ENCODE data around the gene PTGIS. TPM values are rescaled to one million over a fixed set of nuclear protein-coding genes. Genes with fewer than 3 reads are reported as not detected.
"Not testable (repeated sequence)": the region's sequence is repeated elsewhere in the genome, so short reads cannot be mapped to it uniquely, and the experiment has no call there.

Gene PTGIS
- polyA plus RNA-seq, 4 donors: 28.1 to 35.5 (median 35.2) TPM

- DNase-seq (ENCODE audit: low read depth in 4 of 4, low spot score in 3 of 4): no peak
Measured at GRCh38 chr20:49581482-49581881, 13.5 kb upstream of the PTGIS start.

DNA sequence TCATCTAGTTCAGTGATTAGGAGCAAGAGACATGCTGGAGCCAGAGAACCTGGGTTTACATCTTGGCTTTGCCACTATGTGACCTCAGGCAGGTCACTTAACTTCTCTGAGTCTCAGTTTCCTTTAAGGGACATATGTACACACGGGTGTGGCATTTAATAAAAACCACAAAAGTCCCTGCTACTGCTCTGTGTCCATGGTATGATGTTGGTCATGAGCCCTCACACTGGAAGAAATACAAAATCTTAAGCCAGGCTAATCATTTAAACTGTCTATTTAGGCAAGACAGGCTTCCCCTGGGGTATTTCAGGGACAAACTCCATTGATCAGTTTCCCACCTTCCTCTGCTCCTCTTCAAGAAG is 12.9 kb upstream of the PTGIS start:
- no peak for DNase-seq (ENCODE audit: low read depth in 4 of 4, low spot score in 3 of 4)

DNA sequence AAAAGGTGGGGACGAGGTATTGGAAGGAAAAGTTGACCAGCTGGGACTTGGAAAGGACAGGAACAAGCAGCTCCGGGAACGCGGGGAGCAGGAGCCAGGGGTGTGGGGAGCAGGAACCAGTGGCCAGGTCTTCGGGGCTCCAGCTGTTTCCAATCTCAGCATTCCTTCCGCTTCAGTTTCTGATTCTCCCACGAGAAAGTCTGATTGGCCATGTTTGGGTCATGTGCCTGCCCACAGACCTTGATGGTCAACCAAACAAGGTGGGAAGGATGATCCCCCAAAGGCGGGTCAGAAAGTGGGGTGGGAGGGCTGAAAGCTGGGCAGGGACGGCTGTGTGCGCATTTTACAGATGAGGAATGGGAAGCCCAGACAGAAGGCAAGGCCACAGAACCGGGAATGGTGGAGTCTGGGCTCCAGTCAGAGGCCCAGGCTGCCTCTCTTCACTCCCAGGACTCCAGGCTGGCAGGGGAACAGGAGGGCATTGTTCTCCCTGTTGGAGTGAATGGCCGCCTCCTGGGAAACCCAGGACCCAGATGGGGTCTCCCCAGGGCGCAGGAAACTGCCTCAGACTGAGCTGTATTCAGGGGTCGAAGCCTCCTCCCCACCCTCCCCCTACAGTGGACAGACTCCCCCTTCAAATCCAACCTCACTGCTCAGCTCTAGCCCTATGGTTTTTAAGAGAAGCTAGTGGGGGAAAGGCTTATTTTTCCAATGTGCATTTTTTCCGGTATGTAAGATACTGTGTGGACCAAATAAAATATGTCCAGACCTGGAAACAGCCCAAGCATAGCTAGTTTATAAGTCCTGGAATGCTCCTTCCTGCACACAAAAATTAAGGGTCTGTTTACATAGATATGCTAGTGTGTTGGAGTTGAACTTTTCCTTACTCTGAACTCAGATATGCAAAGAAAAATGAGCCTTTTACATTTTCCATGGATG is 12.2 kb upstream of the PTGIS start:
- DNase-seq (ENCODE audit: low read depth in 4 of 4, low spot score in 3 of 4): peak in 1 of 4 donors; percentile 70

DNA sequence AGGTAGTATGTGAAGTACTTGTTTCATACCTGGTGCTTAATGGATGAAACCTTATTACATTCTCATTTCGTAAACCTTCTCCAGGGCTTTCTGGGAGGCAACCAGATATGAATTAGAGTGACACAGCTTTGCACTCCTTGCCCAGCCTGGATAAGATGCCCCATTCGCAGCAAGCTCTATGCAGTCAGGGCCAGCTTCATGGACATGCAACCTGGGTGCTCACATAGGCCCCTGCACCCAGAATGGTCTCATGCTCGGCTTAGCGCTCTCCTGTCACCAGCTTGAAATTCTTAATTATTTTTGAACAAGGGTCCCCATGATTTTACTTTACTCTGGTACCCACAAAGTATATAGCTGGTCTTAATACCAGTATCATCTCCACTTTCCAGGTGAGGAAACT is 11.3 kb upstream of the PTGIS start:
- no peak for DNase-seq (ENCODE audit: low read depth in 4 of 4, low spot score in 3 of 4)

DNA sequence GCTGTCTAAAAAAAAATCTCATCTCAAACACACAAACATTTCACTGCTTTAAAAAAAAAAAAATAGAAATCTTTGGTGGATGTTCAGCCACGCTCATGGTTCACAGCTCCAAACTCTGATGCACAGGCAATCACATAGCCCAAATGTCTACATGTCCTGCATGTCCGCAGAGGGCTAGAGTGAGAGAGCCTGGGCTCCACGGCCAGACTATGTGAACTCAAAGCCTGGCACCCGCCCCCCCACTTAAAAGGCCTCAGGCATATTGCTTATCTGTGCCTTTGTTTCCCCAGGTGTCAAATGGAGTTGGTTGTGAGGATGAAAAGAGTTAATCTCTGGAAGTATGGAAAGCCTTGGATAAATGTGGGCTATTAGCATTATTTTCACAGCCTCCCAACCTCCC is 10.5 kb upstream of the PTGIS start:
- no peak for DNase-seq (ENCODE audit: low read depth in 4 of 4, low spot score in 3 of 4)

DNA sequence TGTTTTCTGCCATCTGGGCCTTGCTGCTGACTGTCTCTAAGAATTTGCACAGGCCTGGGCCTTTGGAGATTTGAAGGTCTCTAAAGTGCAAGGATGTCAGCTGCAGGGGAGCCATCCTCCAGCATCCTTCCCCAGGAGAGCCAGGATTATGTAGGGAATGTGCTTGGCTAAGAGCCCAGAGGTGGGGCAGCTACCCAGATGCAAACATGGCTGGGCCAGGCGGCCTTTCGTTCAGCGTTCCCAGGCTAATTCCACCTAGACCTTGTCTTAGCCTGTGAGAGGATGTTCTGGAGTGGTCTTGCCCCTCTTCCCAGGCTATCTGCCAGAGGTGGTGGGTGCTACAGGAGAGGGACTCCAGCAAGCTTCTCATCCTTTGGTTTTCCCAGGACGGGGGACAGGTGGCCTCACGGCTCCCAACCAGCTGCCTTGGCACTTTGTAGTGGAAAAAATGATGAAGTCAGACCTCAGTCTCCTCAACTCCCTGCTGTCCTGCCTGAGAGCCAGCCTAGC is 7.7 kb upstream of the PTGIS start:
- DNase-seq (ENCODE audit: low read depth in 4 of 4, low spot score in 3 of 4): no peak

DNA sequence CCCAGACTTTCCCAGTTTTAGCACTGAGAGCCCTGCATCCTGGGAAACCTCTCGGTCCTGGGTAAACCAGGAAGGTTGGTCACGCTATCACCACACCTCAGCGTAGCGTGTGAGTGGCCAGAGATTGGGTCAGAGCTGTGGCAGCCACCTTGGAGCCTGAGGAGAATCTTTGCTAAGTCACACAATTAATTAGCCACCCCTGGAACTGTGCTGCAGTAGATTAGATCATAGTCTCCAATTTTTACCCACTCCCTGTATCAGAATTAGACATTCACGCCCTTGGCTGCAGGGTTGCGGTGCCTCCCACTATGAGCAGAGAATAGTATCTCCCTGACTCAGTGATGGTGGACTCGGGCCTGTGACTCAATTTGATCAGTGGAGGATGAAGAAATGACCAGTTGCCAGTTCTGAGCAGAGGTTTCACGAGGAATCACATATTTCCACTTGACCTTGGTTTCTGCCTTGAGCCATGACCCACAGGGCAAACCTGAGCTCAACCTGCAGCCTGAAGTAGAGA is 6.0 kb upstream of the PTGIS start:
- DNase-seq (ENCODE audit: low read depth in 4 of 4, low spot score in 3 of 4): no peak

DNA sequence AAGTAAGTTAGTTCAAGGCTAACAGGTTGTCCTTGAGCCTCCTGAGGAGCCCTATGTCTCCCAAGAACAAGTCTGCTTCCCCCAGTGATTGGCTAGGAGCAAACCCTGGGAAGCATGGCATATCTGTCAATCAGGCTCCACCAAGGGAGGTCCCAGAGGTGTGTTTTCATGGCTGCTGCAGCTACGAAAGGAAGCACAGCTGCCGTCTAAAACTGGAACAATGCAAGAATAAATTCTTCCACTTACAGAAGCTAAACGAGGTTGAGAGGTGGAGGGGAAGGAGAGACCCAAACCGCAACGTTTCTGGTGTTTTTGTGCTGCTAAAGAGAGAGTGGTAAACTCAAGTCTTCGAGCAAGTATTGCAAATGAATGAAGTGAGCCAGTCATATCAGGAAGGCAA is 4.9 kb upstream of the PTGIS start:
- DNase-seq (ENCODE audit: low read depth in 4 of 4, low spot score in 3 of 4): no peak

DNA sequence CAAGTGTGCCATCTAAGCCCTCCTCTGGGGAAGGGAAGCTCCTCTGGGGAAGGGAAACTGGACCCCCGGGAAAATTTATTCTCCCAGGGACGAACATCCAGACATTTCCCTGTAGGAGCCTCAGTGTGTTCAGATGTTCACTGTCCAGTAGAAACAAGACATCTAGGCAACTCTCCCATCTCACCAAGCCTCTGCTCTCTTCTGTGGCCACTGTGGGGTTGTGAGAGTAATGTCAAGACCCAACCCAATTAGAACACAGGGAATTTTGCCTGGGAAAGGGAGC is 3.6 kb upstream of the PTGIS start:
- no peak for DNase-seq (ENCODE audit: low read depth in 4 of 4, low spot score in 3 of 4)

GRCh38 chr20:49570828-49571552 is 3.1 kb upstream of the PTGIS start:
- DNase-seq (ENCODE audit: low read depth in 4 of 4, low spot score in 3 of 4): no peak

DNA sequence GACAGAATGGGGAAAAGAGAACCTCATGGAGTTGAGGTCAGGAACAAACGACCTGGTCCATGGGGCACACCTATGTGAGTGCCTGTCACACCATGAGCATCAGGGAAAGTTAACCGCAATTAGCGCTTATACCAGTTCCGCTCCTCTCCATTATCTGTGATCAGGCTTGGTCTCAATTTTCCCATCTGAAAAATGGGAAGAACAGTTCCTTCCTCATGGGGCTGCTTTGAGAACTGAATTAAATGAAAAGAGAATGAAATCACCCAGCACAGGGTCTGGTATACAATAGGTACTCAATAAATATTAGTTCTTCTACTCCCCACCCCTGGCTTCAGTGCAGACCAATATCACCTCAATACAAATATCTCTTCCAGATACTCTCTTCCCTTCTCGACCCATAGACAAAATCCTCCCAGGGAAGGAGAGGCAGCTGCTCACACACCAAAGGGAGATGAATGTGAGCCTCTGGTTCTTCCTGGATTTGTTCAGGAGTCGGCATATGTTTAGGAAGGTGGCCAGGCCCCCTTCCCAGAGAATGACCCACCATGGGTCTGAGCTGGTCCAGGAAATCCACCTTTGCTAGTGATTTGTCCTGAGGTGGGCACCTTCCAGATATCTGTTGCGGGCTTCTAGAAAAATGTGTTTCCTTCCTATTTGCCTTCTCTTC is 2.4 kb upstream of the PTGIS start:
- DNase-seq (ENCODE audit: low read depth in 4 of 4, low spot score in 3 of 4): no peak

DNA sequence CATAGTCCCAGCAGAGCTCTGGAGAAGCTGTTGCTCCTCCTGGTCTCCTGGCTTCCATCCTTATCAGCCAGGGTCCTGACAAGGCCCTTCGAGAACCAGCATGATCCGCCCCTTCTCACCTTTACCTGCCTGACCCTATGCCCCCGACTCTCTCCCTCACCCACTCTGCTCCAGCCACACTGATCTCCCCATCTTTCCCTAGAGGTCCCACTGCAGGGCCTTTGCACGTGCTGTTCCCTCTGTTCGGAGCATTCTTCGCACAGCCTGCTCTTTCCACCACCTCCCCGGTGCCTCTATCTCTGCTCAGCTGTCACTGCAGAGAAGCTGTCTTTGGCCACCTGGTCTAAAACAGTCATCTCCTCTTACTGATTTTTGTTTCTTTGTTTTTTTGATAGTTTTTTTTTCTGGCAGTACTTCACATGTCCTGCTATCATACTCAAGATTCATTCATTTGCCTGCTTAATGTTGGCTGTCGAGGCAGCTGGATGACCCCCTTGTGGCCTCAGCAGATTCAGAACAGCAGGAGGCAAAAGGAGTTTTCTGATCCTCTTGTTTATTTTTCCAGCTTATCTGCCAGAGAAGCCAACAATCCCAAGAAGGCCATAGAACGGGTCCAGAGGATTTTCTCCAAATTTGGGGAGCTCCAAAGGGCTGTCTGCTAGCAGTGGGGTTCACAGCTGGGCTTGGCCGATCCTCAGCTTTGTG is 1.6 kb upstream of the PTGIS start:
- no peak for DNase-seq (ENCODE audit: low read depth in 4 of 4, low spot score in 3 of 4)

DNA sequence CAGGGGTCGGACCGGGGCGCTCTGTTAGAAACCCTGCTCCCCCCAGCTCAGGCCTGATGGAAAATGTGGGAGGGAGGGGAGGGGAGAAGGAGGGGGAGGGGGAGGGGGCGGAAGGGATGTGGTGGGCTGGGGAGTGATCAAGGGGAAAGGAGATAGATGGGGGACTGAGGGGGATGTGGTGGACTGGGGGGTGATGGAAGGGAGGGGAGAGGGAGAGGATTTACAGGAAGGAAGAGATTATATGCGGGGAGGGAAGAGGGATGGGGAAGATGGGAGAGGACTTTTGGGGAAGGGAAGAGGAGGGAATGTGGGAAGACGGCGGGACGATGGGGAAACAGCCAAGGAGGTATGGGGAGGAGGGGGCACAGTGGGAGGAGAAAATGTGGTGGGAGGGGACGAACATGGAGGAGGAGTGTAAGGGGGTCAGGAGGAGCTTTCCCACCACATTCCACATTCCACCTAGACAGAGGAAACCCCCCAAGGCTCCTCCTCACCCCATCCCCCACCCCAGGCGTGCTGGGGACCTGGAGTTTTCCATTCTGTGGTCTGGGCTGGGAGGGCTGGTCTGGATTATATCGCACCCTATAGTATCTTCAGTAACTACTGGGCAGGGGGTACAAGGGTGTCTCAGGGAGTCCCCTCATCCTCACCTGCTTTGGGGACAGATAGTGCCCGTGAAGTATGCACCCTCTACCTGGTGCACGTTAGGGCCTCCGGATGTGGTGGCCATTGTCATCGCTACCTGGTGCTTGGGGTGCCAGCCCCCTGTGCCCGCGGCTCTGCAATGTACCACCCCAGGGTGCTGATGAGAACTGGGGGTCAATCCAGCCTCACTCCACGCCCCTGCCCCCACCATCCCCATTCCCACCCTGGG is 578 bp upstream of the PTGIS start:
- peak in 1 of 4 donors; percentile 45 for DNase-seq (ENCODE audit: low read depth in 4 of 4, low spot score in 3 of 4)

DNA sequence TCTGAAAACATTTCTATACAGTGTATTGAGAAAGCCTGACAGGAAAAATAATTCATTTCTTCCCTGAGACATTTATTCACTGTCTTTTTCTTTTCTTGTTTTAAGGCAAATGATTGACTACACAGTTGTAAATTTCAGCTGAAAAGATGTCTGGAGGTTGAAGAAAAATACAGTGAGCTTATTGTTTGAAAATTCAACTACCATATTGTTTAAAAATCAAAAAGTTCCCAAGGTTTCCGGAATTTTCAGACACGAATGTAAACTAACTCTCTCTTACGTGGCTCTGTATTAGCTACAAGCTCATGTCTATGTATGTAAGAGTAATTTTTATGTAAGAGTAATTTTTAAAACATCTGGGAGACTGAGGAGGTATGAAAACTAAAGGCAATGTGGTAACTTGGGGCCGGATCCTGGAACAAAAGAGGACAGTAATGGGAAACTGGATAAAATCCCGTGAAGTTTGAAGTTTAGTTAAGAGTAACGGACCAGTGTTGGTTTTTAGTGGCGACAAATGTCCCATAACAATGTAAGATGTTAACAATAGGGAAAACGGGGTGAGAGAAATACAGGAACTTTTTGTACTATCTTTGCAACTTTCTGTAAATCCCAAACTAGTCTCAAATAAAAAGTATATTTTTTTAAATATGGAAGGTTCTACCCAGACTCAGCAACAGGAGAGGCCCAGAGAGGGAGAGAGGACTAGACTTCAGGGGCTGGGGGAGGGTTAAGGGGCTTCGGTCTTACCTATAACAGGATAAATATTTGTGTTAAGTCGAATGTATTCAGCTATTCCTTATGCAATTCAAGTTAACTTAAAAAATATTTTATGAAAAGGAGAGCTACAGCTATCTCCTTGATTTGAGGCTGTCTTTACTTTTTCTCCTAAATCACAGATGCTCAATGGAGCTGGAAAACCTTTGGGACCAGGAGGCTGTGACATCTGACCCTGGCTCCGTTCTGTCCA is 1.3 kb downstream of the PTGIS start:
- DNase-seq (ENCODE audit: low read depth in 4 of 4, low spot score in 3 of 4): no peak

- DNase-seq (ENCODE audit: low read depth in 4 of 4, low spot score in 3 of 4): not testable (repeated sequence)
Measured at GRCh38 chr20:49564991-49565390, 2.9 kb downstream of the PTGIS start.

- no peak for DNase-seq (ENCODE audit: low read depth in 4 of 4, low spot score in 3 of 4)
Measured at GRCh38 chr20:49563015-49563980, 4.6 kb downstream of the PTGIS start.

- DNase-seq (ENCODE audit: low read depth in 4 of 4, low spot score in 3 of 4): no peak
Measured at GRCh38 chr20:49562311-49563014, 5.5 kb downstream of the PTGIS start.

Measured in right renal pelvis (tissue), 4 donors.